Heart left ventricle (tissue), 16 donors: Measurements from ENCODE around the gene VANGL1. TPM values are rescaled to one million over a fixed set of nuclear protein-coding genes. Genes with fewer than 3 reads are reported as not detected.

Experiments used
- ATAC-seq, 4 donors: fragments of 200-7000 bp; cut with Tn5 transposase; one replicate each; pipeline ENCODE4 v1.9.1; 2020 to 2022; ENCODE audit warnings: moderate library complexity in 4 of 4, mild to moderate bottlenecking in 3 of 4, moderate number of reproducible peaks in 1 of 4
- DNase-seq, 5 donors: peaks; one replicate each; pipeline ENCODE4 v3.0.0-alpha.2; 2020
- H3K27ac ChIP-seq, 12 donors: fragments of 200-600 bp; sonication (generic) in 4 of 12; one replicate each; pipeline versions ENCODE4 v1.5.0 to v1.8.0; 2016 to 2022; ENCODE audit warnings: mild to moderate bottlenecking in 2 of 12
- H3K27me3 ChIP-seq, 9 donors: fragments of 200-600 bp; sonication (generic) in 2 of 9; one replicate each; pipeline versions ENCODE4 v1.5.1 to v1.8.0; 2016 to 2022; ENCODE audit warnings: mild to moderate bottlenecking in 3 of 9
- H3K36me3 ChIP-seq, 9 donors: fragments of 200-600 bp; sonication (generic) in 2 of 9; one replicate each; pipeline versions ENCODE4 v1.5.0 to v1.8.0; 2018 to 2022; ENCODE audit warnings: mild to moderate bottlenecking in 2 of 9
- H3K4me1 ChIP-seq, 12 donors: fragments of 200-600 bp; sonication (generic) in 4 of 12; one replicate each; pipeline versions ENCODE4 v1.5.0 to v1.8.0; 2016 to 2022; ENCODE audit warnings: mild to moderate bottlenecking in 3 of 12
- H3K4me3 ChIP-seq, 12 donors: fragments of 200-600 bp; sonication (generic) in 4 of 12; one replicate each; pipeline versions ENCODE4 v1.5.0 to v1.8.0; 2017 to 2022; ENCODE audit warnings: mild to moderate bottlenecking in 9 of 12, moderate library complexity in 4 of 12
- H3K9me3 ChIP-seq, 12 donors: fragments of 200-600 bp; sonication (generic) in 4 of 12; one replicate each; pipeline versions ENCODE4 v1.5.0 to v1.8.0; 2016 to 2022; ENCODE audit warnings: mild to moderate bottlenecking in 1 of 12
- POLR2A ChIP-seq, 2 donors: fragments of 450-650 bp; IDR thresholded peaks; one replicate each; pipeline ENCODE4 v1.6.1; 2017; ENCODE audit warnings: antibody characterized with exemption in 2 of 2, mild to moderate bottlenecking in 2 of 2, moderate library complexity in 2 of 2
- WGBS, 4 donors: extraction: QIAGEN DNeasy Blood & Tissue Kit in 2 of 4; methylation state at CpG; one replicate each; pipeline versions ENCODE4 v1.1.5 to v1.1.7; 2013 to 2018; 5-methylcytosine and 5-hydroxymethylcytosine counted together
- intact Hi-C, 10 donors: fragments of 100-400 bp; cut with DNase I; formaldehyde crosslinking; loops; one replicate each; pipeline versions ENCODE4 v1.11.1 to v1.14.2; 2022
- polyA plus RNA-seq, 2 donors: library from polyadenylated mRNA; stranded (reverse); fragments of 200-250 nt; gene quantifications; one replicate each; pipeline ENCODE4 v1.2.3, GENCODE V29; 2013
- total RNA-seq, 9 donors: library from RNA; depleted of rRNA in 2 of 9; stranded (reverse); fragments of >200 nt in 2 of 9; fragmentation: NEBNext Ultra II Directional in 3 of 9; extraction: Animal tissue kit (Norgen Biotek cat#: 25700) in 3 of 9; gene quantifications; one replicate each; pipeline versions ENCODE4 v1.1.0 to v1.2.4, GENCODE V29; 2016 to 2023
- TF ChIP-seq, protein P1 (sequence below), 12 donors: fragments of 200-600 bp; sonication (generic) in 4 of 12; IDR thresholded peaks; one replicate each; pipeline versions ENCODE4 v1.5.0 to v1.8.0; 2018 to 2022; ENCODE audit warnings: antibody characterized with exemption in 12 of 12, mild to moderate bottlenecking in 5 of 12
- donor health status: ischemic (EF 13 %, LVEDD 7.1; RV severe dilation, severe dysfunction).
- donor health status: healthy with polysubstance abuse.
- donor health status: DM: no; HTN: yes; CAD: no.
- donor health status: DM: no; HTN: no; CAD: no.
- donor health status: ischemic (EF 25% LVEDD 6.9; RV normal size, moderate dysfunction).
- donor health status: ischemic (EF 25% LVEDD 5.7; RV mildly dilated, moderate dysfunction).
- donor health status: healthy.
- donor health status: DM: yes; HTN: yes; CAD: no.
- donor health status: ischemic (EF 35%, LVEDD 5.7; RV mildly dilated, moderate dysfunction).
- donor health status: nonischemic (EF 11% LVEDD 7.7; RV severe dilation, severe dysfunction).
- donor health status: DM: yes; HTN: yes; CAD: no.
- donor health status: PGD.
- donor health status: ischemic (EF 29% LVEDD 5.4; RV normal size, mild dysfunction).
- donor health status: nonischemic (EF 23%, LVEDD 6.1; RV moderate dilation, normal function).

VANGL1 gene
- total and polyA plus RNA-seq, 11 donors: 1.4 to 11.5 (median 6.9) TPM

DNA sequence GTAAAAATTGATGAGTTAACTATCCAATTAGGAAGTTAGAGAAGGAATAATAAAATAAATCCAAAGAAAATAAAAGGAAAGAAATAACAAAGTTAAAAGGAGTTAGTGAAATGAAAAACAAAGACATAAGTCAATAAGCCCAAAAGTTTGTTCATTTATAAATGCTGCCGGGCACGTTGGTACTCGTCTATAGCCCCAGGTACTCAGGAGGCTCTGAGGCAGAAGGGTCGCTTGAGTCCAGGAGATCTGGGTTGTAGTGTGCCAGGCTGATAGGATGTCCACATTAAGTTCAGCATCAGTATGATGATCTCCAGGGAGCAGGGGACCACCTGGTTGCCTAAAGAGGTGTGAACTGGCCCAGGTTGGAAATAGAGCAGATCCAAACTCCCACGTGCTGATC, 35.5 kb upstream of the VANGL1 start:
- no peak for ATAC-seq
- TF ChIP-seq, protein P1, sequence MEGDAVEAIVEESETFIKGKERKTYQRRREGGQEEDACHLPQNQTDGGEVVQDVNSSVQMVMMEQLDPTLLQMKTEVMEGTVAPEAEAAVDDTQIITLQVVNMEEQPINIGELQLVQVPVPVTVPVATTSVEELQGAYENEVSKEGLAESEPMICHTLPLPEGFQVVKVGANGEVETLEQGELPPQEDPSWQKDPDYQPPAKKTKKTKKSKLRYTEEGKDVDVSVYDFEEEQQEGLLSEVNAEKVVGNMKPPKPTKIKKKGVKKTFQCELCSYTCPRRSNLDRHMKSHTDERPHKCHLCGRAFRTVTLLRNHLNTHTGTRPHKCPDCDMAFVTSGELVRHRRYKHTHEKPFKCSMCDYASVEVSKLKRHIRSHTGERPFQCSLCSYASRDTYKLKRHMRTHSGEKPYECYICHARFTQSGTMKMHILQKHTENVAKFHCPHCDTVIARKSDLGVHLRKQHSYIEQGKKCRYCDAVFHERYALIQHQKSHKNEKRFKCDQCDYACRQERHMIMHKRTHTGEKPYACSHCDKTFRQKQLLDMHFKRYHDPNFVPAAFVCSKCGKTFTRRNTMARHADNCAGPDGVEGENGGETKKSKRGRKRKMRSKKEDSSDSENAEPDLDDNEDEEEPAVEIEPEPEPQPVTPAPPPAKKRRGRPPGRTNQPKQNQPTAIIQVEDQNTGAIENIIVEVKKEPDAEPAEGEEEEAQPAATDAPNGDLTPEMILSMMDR (IDR thresholded peaks at IDR 0.05): no peak
- no peak for TF ChIP-seq POLR2A (IDR thresholded peaks at IDR 0.05)
- 82 to 84% (median 83%) methylated on average over 5 of the region's 5 CpGs for WGBS, 4 donors
- Histone ChIP-seq H3K27me3 (no peaks in the 10 kb centered on the region), H3K4me3 (no peak overlapping the region), H3K36me3 (no peaks in the 10 kb centered on the region), H3K4me1 (peaks cover 0 to 6% (median 0%) of the 10 kb centered on the region in 12 donors), H3K9me3 (peaks cover 0 to 6% (median 0%) of the 10 kb centered on the region in 12 donors), H3K27ac (no peak overlapping the region)
- intact Hi-C loops: loop anchor here in 4 of 10 donors (2.0 to 5.0 kb wide), 2 partner anchors 100 to 101 kb away; no protein-coding TSS in a partner anchor
- DNase-seq: no peak

DNA sequence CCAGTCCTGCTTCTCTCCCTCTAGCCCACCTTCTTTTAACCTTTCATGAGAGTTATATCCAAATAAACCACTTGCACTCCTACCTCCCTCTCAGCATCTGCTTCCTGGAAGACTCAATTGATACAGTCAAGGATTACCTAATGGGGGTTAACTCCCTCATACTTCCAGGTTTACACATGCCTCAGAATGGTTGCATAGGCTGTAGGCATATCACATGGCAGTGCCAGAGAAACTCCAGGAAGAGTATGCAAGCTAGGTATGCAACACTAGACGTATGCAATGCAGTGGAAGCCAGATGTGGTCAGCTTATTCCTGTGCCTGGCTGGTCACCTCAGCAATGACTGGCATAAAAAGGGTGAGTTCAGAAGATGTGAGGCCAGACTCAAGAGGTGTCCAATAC, 32.7 kb upstream of the VANGL1 start:
- Histone ChIP-seq H3K9me3 (peaks cover 0 to 6% (median 0%) of the 10 kb centered on the region in 12 donors), H3K4me1 (peaks cover 0 to 6% (median 0%) of the 10 kb centered on the region in 12 donors), H3K36me3 (no peaks in the 10 kb centered on the region), H3K4me3 (no peak overlapping the region), H3K27me3 (no peaks in the 10 kb centered on the region), H3K27ac (no peak overlapping the region)
- ATAC-seq (no peak), DNase-seq (no peak)
- intact Hi-C loops: loop anchor here in 9 of 10 donors (2.0 to 5.0 kb wide), 5 partner anchors 68 to 164 kb away; no protein-coding TSS in a partner anchor
- TF ChIP-seq POLR2A (IDR thresholded peaks at IDR 0.05): no peak
- TF ChIP-seq, protein P1 (IDR thresholded peaks at IDR 0.05): no peak
- 85 to 93% (median 88%) methylated on average over 1 of the region's 1 CpG for WGBS, 4 donors

DNA sequence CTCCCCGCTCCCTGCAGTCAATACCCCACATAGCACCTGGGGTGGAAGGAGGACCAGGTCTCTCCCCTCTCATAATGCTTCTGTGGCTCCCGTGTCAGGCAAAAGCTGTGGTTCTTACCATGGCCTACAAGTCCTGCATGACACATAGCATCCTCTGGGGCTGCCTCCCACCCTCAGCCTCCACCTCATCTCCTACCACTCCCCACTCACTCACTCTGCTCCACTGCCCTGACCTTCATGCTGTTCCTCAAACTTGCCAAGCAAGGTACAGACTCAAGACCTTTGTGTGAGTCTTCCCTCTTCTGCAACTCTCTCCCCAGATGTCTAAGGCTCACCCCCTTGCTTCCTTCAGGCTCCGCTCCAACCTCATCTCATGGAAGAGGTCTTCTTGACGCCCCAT, 28.0 kb upstream of the VANGL1 start:
- H3K27me3 ChIP-seq: no peaks in the 10 kb centered on the region
- 70 to 87% (median 80%) methylated on average over 4 of the region's 4 CpGs for WGBS, 4 donors
- intact Hi-C loops: loop anchor here in 3 of 10 donors (5.0 kb wide), 3 partner anchors 89 to 889 kb away; no protein-coding TSS in a partner anchor
- ATAC-seq (peak in 1 of 4 donors; percentile 23), DNase-seq (no peak)
- H3K27ac ChIP-seq: no peak overlapping the region
- no peaks in the 10 kb centered on the region for H3K36me3 ChIP-seq
- H3K4me3 ChIP-seq: no peak overlapping the region
- H3K4me1 ChIP-seq: peaks cover 0 to under 1% (median 0%) of the 10 kb centered on the region in 12 donors
- TF ChIP-seq POLR2A (IDR thresholded peaks at IDR 0.05): no peak
- TF ChIP-seq, protein P1 (IDR thresholded peaks at IDR 0.05): no peak
- H3K9me3 ChIP-seq: no peaks in the 10 kb centered on the region

DNA sequence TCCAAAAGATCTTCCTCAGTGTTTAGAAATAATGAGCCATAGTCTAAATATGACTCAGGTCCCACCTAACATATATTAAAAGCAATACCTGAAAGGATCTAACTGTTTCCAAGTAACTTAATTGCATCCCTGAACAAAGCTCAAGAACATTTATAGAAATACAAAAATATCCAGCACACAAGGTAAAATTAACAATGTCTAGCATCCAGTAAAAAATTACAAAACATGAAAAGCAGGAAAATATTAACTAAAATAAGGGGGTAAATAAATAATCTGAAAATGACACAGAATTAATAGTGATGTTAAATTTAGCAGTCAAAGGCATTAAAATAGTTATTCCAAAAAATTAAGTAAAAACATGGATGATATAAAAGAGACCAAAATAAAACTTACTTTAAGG, 21.3 kb upstream of the VANGL1 start:
- H3K36me3 ChIP-seq: no peaks in the 10 kb centered on the region
- DNase-seq: no peak
- H3K27me3 ChIP-seq: no peaks in the 10 kb centered on the region
- no peak overlapping the region for H3K27ac ChIP-seq
- no peak overlapping the region for H3K4me3 ChIP-seq
- no peaks in the 10 kb centered on the region for H3K4me1 ChIP-seq
- H3K9me3 ChIP-seq: peaks cover 0 to 26% (median 14%) of the 10 kb centered on the region in 12 donors
- no peak for TF ChIP-seq POLR2A (IDR thresholded peaks at IDR 0.05)
- TF ChIP-seq, protein P1 (IDR thresholded peaks at IDR 0.05): no peak
- ATAC-seq: no peak
- intact Hi-C loops: no loop called here
